OCI-LY1 (cell line): ENCODE measurements around the gene CLPTM1L.

Source experiments
- H2AFZ ChIP-seq: fragments of 200-600 bp; sonication (generic), shearing (Covaris generic); 2 replicates; pipeline ENCODE4 v1.6.0; 2014; ENCODE audit warnings: antibody characterized with exemption, mild to moderate bottlenecking, low read length
- H3F3A ChIP-seq: fragments of 200-600 bp; sonication (generic), shearing (Covaris generic); 2 replicates; pipeline ENCODE4 v1.6.0; 2014; ENCODE audit warnings: mild to moderate bottlenecking, antibody characterized with exemption, low read length, moderate library complexity; ENCODE audit not compliant: insufficient read depth
- H3K27ac ChIP-seq: fragments of 200-600 bp; sonication (generic); 2 replicates; pipeline ENCODE4 v1.5.1; 2014; ENCODE audit warnings: low read length, mixed run types, mild to moderate bottlenecking, low read depth; ENCODE audit not compliant: poor library complexity, severe bottlenecking
- H3K27me3 ChIP-seq: fragments of 200-600 bp; sonication (generic); 2 replicates; pipeline ENCODE4 v1.6.0; 2014; ENCODE audit warnings: antibody characterized with exemption, mild to moderate bottlenecking, low read length, moderate library complexity; ENCODE audit not compliant: insufficient read depth
- H3K36me3 ChIP-seq: fragments of 200-600 bp; sonication (generic); 2 replicates; pipeline ENCODE4 v1.6.1; 2014; ENCODE audit warnings: mild to moderate bottlenecking, antibody characterized with exemption, low read length, moderate library complexity, mixed read lengths; ENCODE audit not compliant: insufficient read depth
- H3K4me1 ChIP-seq: fragments of 200-600 bp; sonication (generic); 2 replicates; pipeline ENCODE4 v1.5.1; 2014; ENCODE audit warnings: mild to moderate bottlenecking, low read length, moderate library complexity; ENCODE audit not compliant: insufficient read depth, severe bottlenecking
- H3K4me2 ChIP-seq: fragments of 200-600 bp; sonication (generic), shearing (Covaris generic); 2 replicates; pipeline ENCODE4 v1.6.1; 2014; ENCODE audit warnings: low read length
- H3K4me3 ChIP-seq: fragments of 200-600 bp; sonication (generic); 2 replicates; pipeline ENCODE4 v1.5.1; 2014; ENCODE audit warnings: low read length, low read depth, mild to moderate bottlenecking, mixed read lengths; ENCODE audit not compliant: poor library complexity, severe bottlenecking
- H3K79me2 ChIP-seq: fragments of 200-600 bp; shearing (Covaris generic); 2 replicates; pipeline ENCODE4 v1.6.1; 2016; ENCODE audit warnings: mixed run types, low read length, mixed read lengths; ENCODE audit not compliant: insufficient read depth
- H3K9ac ChIP-seq: fragments of 200-600 bp; sonication (generic), shearing (Covaris generic); 2 replicates; pipeline ENCODE4 v1.6.1; 2014; ENCODE audit warnings: mild to moderate bottlenecking, low read length, mixed read lengths
- H3K9me2 ChIP-seq: fragments of 200-600 bp; sonication (generic), shearing (Covaris generic); 2 replicates; pipeline ENCODE4 v1.6.1; 2014; ENCODE audit warnings: low read depth, mild to moderate bottlenecking, low read length, mixed read lengths
- H3K9me3 ChIP-seq: fragments of 200-600 bp; shearing (Covaris generic); 2 replicates; pipeline ENCODE4 v1.6.1; 2014; ENCODE audit warnings: low read length, mixed read lengths
- H4K20me1 ChIP-seq: fragments of 200-600 bp; sonication (generic), shearing (Covaris generic); 2 replicates; pipeline ENCODE4 v1.6.0; 2016; ENCODE audit warnings: mild to moderate bottlenecking, low read length; ENCODE audit not compliant: insufficient read depth
- EZH2 ChIP-seq: fragments of 200-600 bp; sonication (generic), shearing (Covaris generic); IDR thresholded peaks from 2 replicates; pipeline ENCODE4 v1.8.0; 2017; ENCODE audit warnings: borderline replicate concordance, mixed run types, mild to moderate bottlenecking, antibody characterized with exemption, low read length, moderate library complexity, mixed read lengths
- TF ChIP-seq, protein P1 (sequence below): fragments of 200-600 bp; sonication (generic), shearing (Covaris generic); IDR thresholded peaks from 2 replicates; pipeline ENCODE4 v1.5.1; 2017; ENCODE audit warnings: mild to moderate bottlenecking, antibody characterized with exemption, low read length, moderate library complexity, mixed read lengths

Gene CLPTM1L

DNA sequence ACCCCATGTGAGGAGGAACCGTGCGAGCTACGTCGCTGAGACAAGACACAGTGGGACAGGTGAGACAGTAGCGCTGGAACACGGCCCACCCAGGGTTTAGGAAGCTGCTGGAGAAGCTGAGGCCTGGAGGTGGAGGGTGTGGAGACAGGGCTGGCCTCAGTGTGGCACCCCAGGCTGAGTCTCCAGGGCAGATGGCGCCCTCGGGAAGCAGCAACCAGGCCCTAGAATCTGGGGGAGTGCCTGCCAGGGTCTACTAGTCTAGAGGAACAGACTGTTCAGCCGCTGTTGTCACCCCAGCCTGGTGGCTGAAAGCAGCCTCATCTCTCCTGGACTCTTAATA is 45.4 kb downstream of the CLPTM1L start:
- Histone ChIP-seq H3K4me1 (peaks cover 39% of the 10 kb centered on the region), H3F3A (no peaks in the 10 kb centered on the region), H3K9ac (no peak overlapping the region), H3K4me3 (no peak overlapping the region), H3K36me3 (no peaks in the 10 kb centered on the region), H3K27ac (no peak overlapping the region), H3K4me2 (no peak overlapping the region), H3K9me2 (no peaks in the 10 kb centered on the region), H3K27me3 (no peaks in the 10 kb centered on the region; the same call in 1 of the 2 replicates), H2AFZ (no peak overlapping the region), H4K20me1 (no peaks in the 10 kb centered on the region), H3K9me3 (no peaks in the 10 kb centered on the region), H3K79me2 (no peaks in the 10 kb centered on the region)
- TF ChIP-seq, protein P1, sequence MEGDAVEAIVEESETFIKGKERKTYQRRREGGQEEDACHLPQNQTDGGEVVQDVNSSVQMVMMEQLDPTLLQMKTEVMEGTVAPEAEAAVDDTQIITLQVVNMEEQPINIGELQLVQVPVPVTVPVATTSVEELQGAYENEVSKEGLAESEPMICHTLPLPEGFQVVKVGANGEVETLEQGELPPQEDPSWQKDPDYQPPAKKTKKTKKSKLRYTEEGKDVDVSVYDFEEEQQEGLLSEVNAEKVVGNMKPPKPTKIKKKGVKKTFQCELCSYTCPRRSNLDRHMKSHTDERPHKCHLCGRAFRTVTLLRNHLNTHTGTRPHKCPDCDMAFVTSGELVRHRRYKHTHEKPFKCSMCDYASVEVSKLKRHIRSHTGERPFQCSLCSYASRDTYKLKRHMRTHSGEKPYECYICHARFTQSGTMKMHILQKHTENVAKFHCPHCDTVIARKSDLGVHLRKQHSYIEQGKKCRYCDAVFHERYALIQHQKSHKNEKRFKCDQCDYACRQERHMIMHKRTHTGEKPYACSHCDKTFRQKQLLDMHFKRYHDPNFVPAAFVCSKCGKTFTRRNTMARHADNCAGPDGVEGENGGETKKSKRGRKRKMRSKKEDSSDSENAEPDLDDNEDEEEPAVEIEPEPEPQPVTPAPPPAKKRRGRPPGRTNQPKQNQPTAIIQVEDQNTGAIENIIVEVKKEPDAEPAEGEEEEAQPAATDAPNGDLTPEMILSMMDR: no peak
- no peak for TF ChIP-seq EZH2

GRCh38 chr5:1298723-1299510 is 46.0 kb downstream of the CLPTM1L start:
- H2AFZ ChIP-seq: no peak overlapping the region
- H3K79me2 ChIP-seq: no peaks in the 10 kb centered on the region
- TF ChIP-seq, protein P1: no peak
- no peak for TF ChIP-seq EZH2
- no peaks in the 10 kb centered on the region for H3K9me3 ChIP-seq
- no peak overlapping the region for H3K9ac ChIP-seq
- no peaks in the 10 kb centered on the region; the same call in 1 of the 2 replicates for H3K27me3 ChIP-seq
- H3K4me3 ChIP-seq: no peak overlapping the region
- no peak overlapping the region for H3K4me2 ChIP-seq
- H4K20me1 ChIP-seq: no peaks in the 10 kb centered on the region
- no peaks in the 10 kb centered on the region for H3F3A ChIP-seq
- H3K27ac ChIP-seq: no peak overlapping the region
- no peaks in the 10 kb centered on the region for H3K9me2 ChIP-seq
- peaks cover under 1% of the 10 kb centered on the region; the same call in 1 of the 2 replicates for H3K36me3 ChIP-seq
- peaks cover 45% of the 10 kb centered on the region for H3K4me1 ChIP-seq

DNA sequence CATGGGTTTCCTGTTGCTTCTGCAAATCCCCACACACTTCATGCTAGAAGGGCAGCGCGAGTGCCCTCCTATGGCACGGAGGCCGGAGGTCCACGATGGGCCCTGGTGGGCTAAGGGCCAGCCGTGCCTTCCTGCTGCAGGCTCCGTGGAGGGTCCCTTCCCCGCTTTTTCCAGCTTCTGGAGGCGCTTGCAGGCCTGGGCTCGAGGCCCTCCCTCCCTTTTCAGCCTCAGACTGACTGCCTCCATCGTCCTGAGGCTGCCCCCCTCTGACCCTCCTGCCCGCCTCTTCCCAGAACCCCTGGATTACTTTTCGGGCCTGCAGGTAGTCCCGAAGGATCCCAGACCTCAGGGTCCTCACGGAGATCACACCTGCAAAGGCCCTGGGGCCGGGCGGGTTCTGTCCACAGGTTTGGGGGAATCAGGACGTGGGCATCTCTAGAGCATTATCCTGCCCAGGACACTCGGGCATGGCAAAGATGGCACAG is 46.8 kb downstream of the CLPTM1L start:
- Histone ChIP-seq H3K4me3 (no peak overlapping the region), H3K9ac (no peak overlapping the region), H4K20me1 (no peaks in the 10 kb centered on the region), H3K27me3 (no peaks in the 10 kb centered on the region), H3K27ac (no peak overlapping the region), H3F3A (no peaks in the 10 kb centered on the region), H2AFZ (no peak overlapping the region), H3K36me3 (peaks cover 9% of the 10 kb centered on the region), H3K9me2 (no peaks in the 10 kb centered on the region), H3K9me3 (no peaks in the 10 kb centered on the region), H3K4me1 (peaks cover 53% of the 10 kb centered on the region), H3K79me2 (no peaks in the 10 kb centered on the region), H3K4me2 (no peak overlapping the region)
- no peak for TF ChIP-seq EZH2
- TF ChIP-seq, protein P1: no peak
